ENCODE results near the gene IKZF2. TPM values are rescaled to one million over a fixed set of nuclear protein-coding genes. Genes with fewer than 3 reads are reported as not detected.

IKZF2 gene
- total and polyA plus RNA-seq, 2 donors (not counting 3 experiments of a cell fraction or from before 2014, with no cell fraction given) = 0.08 to 0.46 TPM

- ChIA-PET CTCF (interaction anchor here (0.8 kb wide), 1 partner anchor 9 kb away, joined by 3 read pairs; no protein-coding TSS in a partner anchor), POLR2A (no interaction called here)
- Histone ChIP-seq H4K20me1 (replicated peaks; ENCODE audit: control insufficient read depth, extremely low read depth, insufficient read depth, low read length) (no peaks in the 10 kb centered on the region), H3K9me1 (replicated peaks; ENCODE audit: control insufficient read depth, extremely low read depth, insufficient read depth, low read length) (no peaks in the 10 kb centered on the region), H3K4me3 (replicated peaks in 1 of 3; ENCODE audit: insufficient read depth in 1 of 3, low read depth in 1 of 3, low read length in 3 of 3) (no peak overlapping the region), H3K4me2 (ENCODE audit: insufficient read depth, low read length) (no peak overlapping the region), H3K79me2 (ENCODE audit: control insufficient read depth, insufficient read depth, low read length) (no peaks in the 10 kb centered on the region), H3K9me3 (replicated peaks; ENCODE audit: control insufficient read depth, insufficient read depth, low read length) (no peaks in the 10 kb centered on the region), H3K27ac (ENCODE audit: insufficient read depth, low read depth, low read length) (no peak overlapping the region), H2AFZ (ENCODE audit: low read depth, low read length) (no peak overlapping the region), H3K4me1 (ENCODE audit: control insufficient read depth, extremely low read depth, insufficient read depth, low read length) (no peaks in the 10 kb centered on the region), H3K9ac (replicated peaks; ENCODE audit: extremely low read depth, insufficient read depth, low read length) (no peak overlapping the region), H3K36me3 (ENCODE audit: control insufficient read depth in 2 of 2, extremely low read depth in 1 of 2, insufficient read depth in 2 of 2, low read length in 2 of 2) (no peaks in the 10 kb centered on the region), H3K27me3 (ENCODE audit: control insufficient read depth in 2 of 2, insufficient read depth in 2 of 2, low read length in 2 of 2) (no peaks in the 10 kb centered on the region)
- DNase-seq (ENCODE audit: low read depth, low spot score) = no peak
- no TSS peak for BruUV-seq (replicated peaks)
- no peak for FAIRE-seq
- dilution Hi-C loops (cut with MboI; ENCODE audit: extremely low pct_ligation_motif_present, low sequenced_read_pairs) = no loop called here
- intact Hi-C loops (cut with micrococcal nuclease) = no loop called here
- no peak for TF ChIP-seq FOS (IDR thresholded peaks at IDR 0.05; ENCODE audit: borderline replicate concordance, insufficient read depth, low read length)
- no peak for TF ChIP-seq JUN (IDR thresholded peaks at IDR 0.05; ENCODE audit: borderline replicate concordance, insufficient read depth, insufficient read length, low read depth)
- no peak for TF ChIP-seq CTCF (IDR thresholded peaks at IDR 0.05; ENCODE audit: extremely low read depth in 1 of 2, insufficient read depth in 1 of 2, low read depth in 1 of 2, low read length in 2 of 2)
Observed at GRCh38 chr2:213189001-213189899, 37.8 kb upstream of the IKZF2 start.

DNA sequence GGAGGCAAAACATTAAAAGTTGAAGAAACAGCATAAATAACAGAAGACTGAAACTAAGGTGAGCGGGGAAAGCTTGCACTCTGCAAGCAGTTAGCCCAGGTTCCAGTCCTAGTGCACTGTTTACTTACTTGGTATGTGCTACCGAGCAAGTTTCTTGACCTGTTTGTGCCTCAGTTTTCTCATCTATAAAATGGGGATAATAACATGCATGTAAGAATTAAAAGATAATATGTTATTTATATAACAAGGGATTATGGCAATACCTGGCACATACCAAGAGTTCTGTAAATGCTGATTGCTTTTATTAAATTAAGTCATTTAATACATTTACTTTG, 37.1 kb upstream of the IKZF2 start:
- Histone ChIP-seq H3K9me1 (replicated peaks; ENCODE audit: control insufficient read depth, extremely low read depth, insufficient read depth, low read length) (no peaks in the 10 kb centered on the region), H2AFZ (ENCODE audit: low read depth, low read length) (no peak overlapping the region), H3K4me2 (ENCODE audit: insufficient read depth, low read length) (no peak overlapping the region), H3K36me3 (ENCODE audit: control insufficient read depth in 2 of 2, extremely low read depth in 1 of 2, insufficient read depth in 2 of 2, low read length in 2 of 2) (no peaks in the 10 kb centered on the region), H3K4me1 (ENCODE audit: control insufficient read depth, extremely low read depth, insufficient read depth, low read length) (no peaks in the 10 kb centered on the region), H3K9ac (replicated peaks; ENCODE audit: extremely low read depth, insufficient read depth, low read length) (no peak overlapping the region), H3K9me3 (replicated peaks; ENCODE audit: control insufficient read depth, insufficient read depth, low read length) (no peaks in the 10 kb centered on the region), H3K27ac (ENCODE audit: insufficient read depth, low read depth, low read length) (no peak overlapping the region), H3K4me3 (replicated peaks in 1 of 3; ENCODE audit: insufficient read depth in 1 of 3, low read depth in 1 of 3, low read length in 3 of 3) (no peak overlapping the region), H3K27me3 (ENCODE audit: control insufficient read depth in 2 of 2, insufficient read depth in 2 of 2, low read length in 2 of 2) (no peaks in the 10 kb centered on the region), H4K20me1 (replicated peaks; ENCODE audit: control insufficient read depth, extremely low read depth, insufficient read depth, low read length) (no peaks in the 10 kb centered on the region), H3K79me2 (ENCODE audit: control insufficient read depth, insufficient read depth, low read length) (no peaks in the 10 kb centered on the region)
- intact Hi-C loops (cut with micrococcal nuclease) (no loop called here), dilution Hi-C loops (cut with MboI; ENCODE audit: extremely low pct_ligation_motif_present, low sequenced_read_pairs) (no loop called here)
- no peak for DNase-seq (ENCODE audit: low read depth, low spot score)
- no peak for FAIRE-seq
- no peak for TF ChIP-seq JUN (IDR thresholded peaks at IDR 0.05; ENCODE audit: borderline replicate concordance, insufficient read depth, insufficient read length, low read depth)
- TF ChIP-seq FOS (IDR thresholded peaks at IDR 0.05; ENCODE audit: borderline replicate concordance, insufficient read depth, low read length) = no peak
- TF ChIP-seq, protein P1, sequence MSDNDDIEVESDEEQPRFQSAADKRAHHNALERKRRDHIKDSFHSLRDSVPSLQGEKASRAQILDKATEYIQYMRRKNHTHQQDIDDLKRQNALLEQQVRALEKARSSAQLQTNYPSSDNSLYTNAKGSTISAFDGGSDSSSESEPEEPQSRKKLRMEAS (IDR thresholded peaks at IDR 0.05; ENCODE audit: insufficient read depth, insufficient read length) = no peak
- no peak for TF ChIP-seq GATA2 (IDR thresholded peaks at IDR 0.05; ENCODE audit: insufficient read depth, insufficient read length, low read depth, low read length)
- no peak for TF ChIP-seq POLR2AphosphoS5 (IDR thresholded peaks at IDR 0.05; ENCODE audit: insufficient read depth, low read depth, low read length)
- no peak for TF ChIP-seq POLR2A (IDR thresholded peaks at IDR 0.05; ENCODE audit: low read depth, low read length)
- CTCF ChIA-PET = no interaction called here
- POLR2A ChIA-PET = no interaction called here
- no TSS peak for BruUV-seq (replicated peaks)

Measured in endothelial cell of umbilical vein (primary cell).